Neural cell (in vitro differentiated cells): ENCODE measurements around the gene P2RX2. TPM values are rescaled to one million over a fixed set of nuclear protein-coding genes. Genes with fewer than 3 reads are reported as not detected.

Source experiments
- H2AFZ ChIP-seq: fragments of 200-600, 300-800 bp; sonication (generic), shearing (Covaris generic); 2 replicates; pipeline ENCODE4 v1.6.0; 2014; ENCODE audit warnings: low read depth, mild to moderate bottlenecking, antibody characterized with exemption, low read length, moderate library complexity
- H3F3A ChIP-seq: fragments of 200-600 bp; shearing (Covaris generic); 2 replicates; pipeline ENCODE4 v1.6.1; 2016; ENCODE audit warnings: mild to moderate bottlenecking, moderate library complexity, mixed read lengths, antibody characterized with exemption, low read length; ENCODE audit not compliant: insufficient read depth, poor library complexity, severe bottlenecking
- H3K27ac ChIP-seq: fragments of 200-600, 300-800 bp; sonication (generic), shearing (Covaris generic); 2 replicates; pipeline ENCODE4 v1.5.1; 2014; ENCODE audit warnings: mild to moderate bottlenecking, low read length, moderate library complexity
- H3K27me3 ChIP-seq: fragments of 300-800, 200-600 bp; sonication (generic), shearing (Covaris generic); 2 replicates; pipeline ENCODE4 v1.6.0; 2014; ENCODE audit warnings: mild to moderate bottlenecking, low read depth, low read length, moderate library complexity; ENCODE audit not compliant: insufficient read depth
- H3K36me3 ChIP-seq: fragments of 300-800, 200-600 bp; sonication (generic), shearing (Covaris generic); 2 replicates; pipeline ENCODE4 v1.5.1; 2014; ENCODE audit warnings: mild to moderate bottlenecking, antibody characterized with exemption, low read length, moderate library complexity; ENCODE audit not compliant: insufficient read depth
- H3K4me2 ChIP-seq: fragments of 300-800, 200-600 bp; sonication (generic), shearing (Covaris generic); 2 replicates; pipeline ENCODE4 v1.6.0; 2014; ENCODE audit warnings: mild to moderate bottlenecking, low read length
- H3K4me3 ChIP-seq: fragments of 300-800, 200-600 bp; sonication (generic), shearing (Covaris generic); 2 replicates; pipeline ENCODE4 v1.5.1; 2014; ENCODE audit warnings: mild to moderate bottlenecking, low read length, moderate library complexity
- H3K79me2 ChIP-seq: fragments of 200-600 bp; shearing (Covaris generic); replicated peaks from 2 replicates; pipeline ENCODE4 v1.6.0; 2014; ENCODE audit warnings: mild to moderate bottlenecking, low read length, moderate library complexity; ENCODE audit not compliant: insufficient read depth
- H3K9ac ChIP-seq: fragments of 300-800, 200-600 bp; sonication (generic), shearing (Covaris generic); 2 replicates; pipeline ENCODE4 v1.6.1; 2016; ENCODE audit warnings: mild to moderate bottlenecking, low read length, mixed read lengths
- H3K9me2 ChIP-seq: fragments of 200-600 bp; shearing (Covaris generic); 2 replicates; pipeline ENCODE4 v1.6.1; 2016; ENCODE audit warnings: mild to moderate bottlenecking, low read length, mixed read lengths; ENCODE audit not compliant: insufficient read depth
- H3K9me3 ChIP-seq: fragments of 200-600, 300-800 bp; sonication (generic), shearing (Covaris generic); 2 replicates; pipeline ENCODE4 v1.6.1; 2016; ENCODE audit warnings: mild to moderate bottlenecking, mixed run types, low read length, moderate library complexity, mixed read lengths
- H4K20me1 ChIP-seq: fragments of 200-600 bp; shearing (Covaris generic); 2 replicates; pipeline ENCODE4 v1.6.1; 2016; ENCODE audit warnings: mild to moderate bottlenecking, mixed run types; ENCODE audit not compliant: insufficient read depth
- EP300 ChIP-seq: fragments of 450-650 bp; conservative IDR thresholded peaks from 2 replicates; pipeline ENCODE4 v1.6.1; 2014; ENCODE audit warnings: antibody characterized with exemption, mild to moderate bottlenecking, moderate library complexity; ENCODE audit not compliant: poor library complexity, severe bottlenecking
- EZH2 ChIP-seq: fragments of 200-600, 300-800 bp; shearing (Covaris generic), sonication (generic); IDR thresholded peaks from 2 replicates; pipeline ENCODE4 v1.6.1; 2014; ENCODE audit warnings: antibody characterized with exemption, low read length, borderline replicate concordance, mild to moderate bottlenecking; ENCODE audit not compliant: insufficient read depth, poor library complexity, severe bottlenecking
- MXI1 ChIP-seq: fragments of 450-650 bp; conservative IDR thresholded peaks from 2 replicates; pipeline ENCODE4 v1.6.1; 2014; ENCODE audit warnings: antibody characterized with exemption, mild to moderate bottlenecking; ENCODE audit not compliant: poor library complexity, severe bottlenecking
- POLR2AphosphoS5 ChIP-seq: IDR thresholded peaks from 2 replicates; pipeline ENCODE4 v1.6.1; 2012
- RAD21 ChIP-seq: fragments of 450-650 bp; conservative IDR thresholded peaks from 2 replicates; pipeline ENCODE4 v1.6.1; 2014; ENCODE audit warnings: antibody characterized with exemption, mild to moderate bottlenecking, moderate library complexity
- SMC3 ChIP-seq: fragments of 450-650 bp; conservative IDR thresholded peaks from 2 replicates; pipeline ENCODE4 v1.6.1; 2014; ENCODE audit warnings: antibody characterized with exemption, mild to moderate bottlenecking, moderate library complexity; ENCODE audit not compliant: poor library complexity
- TAF1 ChIP-seq: IDR thresholded peaks from 2 replicates; pipeline ENCODE4 v1.6.1; 2012; ENCODE audit warnings: low read depth
- polyA plus RNA-seq: library from polyadenylated mRNA; depleted of rRNA; stranded (reverse); fragments of >200 nt; gene quantifications from 2 replicates; pipeline ENCODE4 v1.2.3, GENCODE V29; 2014
- TF ChIP-seq, protein P1 (sequence below): fragments of 450-650 bp; IDR thresholded peaks from 2 replicates; pipeline ENCODE4 v1.5.1; 2014; ENCODE audit warnings: antibody characterized with exemption, mild to moderate bottlenecking, moderate library complexity; ENCODE audit not compliant: poor library complexity, severe bottlenecking
- TF ChIP-seq, protein P2 (sequence below): IDR thresholded peaks from 2 replicates; pipeline ENCODE4 v1.6.1; 2012; ENCODE audit warnings: borderline replicate concordance

P2RX2 gene
- polyA plus RNA-seq, 1 donor from 2014 or later = not detected

DNA sequence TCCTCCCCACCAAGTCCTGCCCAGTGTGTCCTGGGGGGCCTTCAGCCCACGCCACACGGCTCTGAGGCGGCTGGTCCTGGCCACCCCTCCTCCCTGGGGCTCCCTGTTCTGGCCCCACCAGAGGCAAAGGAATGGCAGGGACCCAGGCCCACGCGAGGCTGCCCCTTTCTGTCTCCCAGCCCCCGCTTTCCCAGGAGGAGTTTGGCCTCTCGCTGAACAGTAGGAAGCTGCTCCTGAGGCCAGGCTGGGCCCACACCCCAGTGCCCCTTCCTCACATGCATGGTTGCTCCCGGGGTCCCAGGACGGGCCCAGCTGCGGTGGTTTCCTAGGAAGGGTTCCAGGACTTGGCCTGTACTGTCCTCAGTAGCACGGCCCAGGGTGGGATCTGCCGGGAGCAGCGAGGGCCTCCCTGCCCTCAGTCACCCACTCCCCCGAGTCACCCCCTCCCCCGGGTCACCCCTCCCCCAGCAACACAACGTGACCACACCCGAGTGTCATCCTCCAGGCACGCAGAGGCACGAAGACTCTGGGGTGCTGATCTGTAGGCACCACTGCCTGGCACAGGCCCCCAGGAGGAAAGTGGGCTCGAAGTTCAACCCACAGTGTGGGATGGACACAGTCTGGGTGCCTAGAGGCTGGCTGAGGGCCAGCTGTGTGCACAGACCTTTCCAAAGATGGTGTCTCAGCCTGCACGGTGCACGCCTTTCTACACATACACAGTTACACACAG lies 41.2 kb upstream of the P2RX2 start:
- no peaks in the 10 kb centered on the region for H4K20me1 ChIP-seq
- no peak overlapping the region for H3K9ac ChIP-seq
- H3K9me2 ChIP-seq = no peaks in the 10 kb centered on the region
- TF ChIP-seq, protein P1, sequence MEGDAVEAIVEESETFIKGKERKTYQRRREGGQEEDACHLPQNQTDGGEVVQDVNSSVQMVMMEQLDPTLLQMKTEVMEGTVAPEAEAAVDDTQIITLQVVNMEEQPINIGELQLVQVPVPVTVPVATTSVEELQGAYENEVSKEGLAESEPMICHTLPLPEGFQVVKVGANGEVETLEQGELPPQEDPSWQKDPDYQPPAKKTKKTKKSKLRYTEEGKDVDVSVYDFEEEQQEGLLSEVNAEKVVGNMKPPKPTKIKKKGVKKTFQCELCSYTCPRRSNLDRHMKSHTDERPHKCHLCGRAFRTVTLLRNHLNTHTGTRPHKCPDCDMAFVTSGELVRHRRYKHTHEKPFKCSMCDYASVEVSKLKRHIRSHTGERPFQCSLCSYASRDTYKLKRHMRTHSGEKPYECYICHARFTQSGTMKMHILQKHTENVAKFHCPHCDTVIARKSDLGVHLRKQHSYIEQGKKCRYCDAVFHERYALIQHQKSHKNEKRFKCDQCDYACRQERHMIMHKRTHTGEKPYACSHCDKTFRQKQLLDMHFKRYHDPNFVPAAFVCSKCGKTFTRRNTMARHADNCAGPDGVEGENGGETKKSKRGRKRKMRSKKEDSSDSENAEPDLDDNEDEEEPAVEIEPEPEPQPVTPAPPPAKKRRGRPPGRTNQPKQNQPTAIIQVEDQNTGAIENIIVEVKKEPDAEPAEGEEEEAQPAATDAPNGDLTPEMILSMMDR = no peak
- no peak for TF ChIP-seq TAF1
- TF ChIP-seq EZH2 = no peak
- TF ChIP-seq POLR2AphosphoS5 = no peak
- TF ChIP-seq SMC3 = no peak
- H3K4me2 ChIP-seq = no peak overlapping the region
- no peaks in the 10 kb centered on the region for H3F3A ChIP-seq
- no peaks in the 10 kb centered on the region for H3K79me2 ChIP-seq
- no peak overlapping the region for H2AFZ ChIP-seq
- H3K27me3 ChIP-seq = no peaks in the 10 kb centered on the region
- H3K4me3 ChIP-seq = no peak overlapping the region
- no peak overlapping the region for H3K27ac ChIP-seq
- no peaks in the 10 kb centered on the region for H3K36me3 ChIP-seq
- H3K9me3 ChIP-seq = no peaks in the 10 kb centered on the region

DNA sequence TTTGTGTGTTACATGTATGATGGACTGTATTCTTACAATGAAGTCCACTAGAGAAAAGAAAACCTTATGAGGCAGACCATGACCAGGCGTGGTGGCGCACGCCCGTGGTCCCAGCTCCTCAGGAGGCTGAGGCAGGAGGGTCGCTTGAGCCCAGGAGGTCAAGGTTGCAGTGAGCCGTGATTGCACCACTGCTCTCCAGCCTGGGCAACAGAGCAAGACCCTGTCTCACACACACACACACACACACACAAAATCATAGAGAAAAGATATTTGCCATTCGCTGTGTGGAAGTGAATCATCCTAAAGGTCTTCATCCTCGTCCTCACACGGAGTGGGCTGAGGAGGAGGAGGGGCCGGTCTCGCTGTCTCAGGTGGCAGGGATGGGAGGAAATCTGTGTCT lies 40.5 kb upstream of the P2RX2 start:
- H3K27ac ChIP-seq = no peak overlapping the region
- H3K36me3 ChIP-seq = no peaks in the 10 kb centered on the region
- H3K9me2 ChIP-seq = no peaks in the 10 kb centered on the region
- TF ChIP-seq RAD21 (no peak), SMC3 (no peak), MXI1 (no peak), POLR2AphosphoS5 (no peak), TAF1 (no peak)
- TF ChIP-seq, protein P1 = no peak
- no peaks in the 10 kb centered on the region for H4K20me1 ChIP-seq
- no peaks in the 10 kb centered on the region for H3K9me3 ChIP-seq
- H3K4me2 ChIP-seq = no peak overlapping the region
- H2AFZ ChIP-seq = no peak overlapping the region
- no peaks in the 10 kb centered on the region for H3F3A ChIP-seq
- H3K9ac ChIP-seq = no peak overlapping the region
- H3K4me3 ChIP-seq = no peak overlapping the region
- H3K79me2 ChIP-seq = no peaks in the 10 kb centered on the region
- H3K27me3 ChIP-seq = no peaks in the 10 kb centered on the region

DNA sequence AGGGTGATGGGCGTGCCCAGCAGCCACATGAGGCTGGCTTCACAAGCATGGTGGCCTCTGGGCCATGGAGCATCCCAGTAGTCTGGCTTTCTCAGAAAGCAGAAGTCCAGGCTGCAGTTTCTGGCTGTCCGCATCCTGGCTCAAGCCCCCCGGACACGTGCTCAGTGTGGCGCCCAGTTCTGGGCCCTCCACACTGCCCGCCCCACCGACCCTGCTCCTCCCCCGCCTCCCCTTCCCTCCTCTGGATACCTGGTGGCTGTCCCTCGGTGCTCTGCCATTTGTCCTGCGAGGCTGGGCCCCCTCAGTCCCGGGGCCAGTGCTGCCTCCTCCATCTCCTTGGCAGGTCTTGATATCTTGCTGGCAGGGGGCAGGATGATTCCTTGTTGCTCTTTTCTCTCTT lies 39.8 kb upstream of the P2RX2 start:
- Histone ChIP-seq H3K27me3 (no peaks in the 10 kb centered on the region), H4K20me1 (no peaks in the 10 kb centered on the region), H3K27ac (no peak overlapping the region), H3K9ac (no peak overlapping the region), H2AFZ (no peak overlapping the region), H3K9me2 (no peaks in the 10 kb centered on the region), H3K4me2 (no peak overlapping the region), H3F3A (no peaks in the 10 kb centered on the region), H3K9me3 (no peaks in the 10 kb centered on the region), H3K36me3 (no peaks in the 10 kb centered on the region), H3K4me3 (no peak overlapping the region), H3K79me2 (no peaks in the 10 kb centered on the region)
- no peak for TF ChIP-seq TAF1
- TF ChIP-seq, protein P2, sequence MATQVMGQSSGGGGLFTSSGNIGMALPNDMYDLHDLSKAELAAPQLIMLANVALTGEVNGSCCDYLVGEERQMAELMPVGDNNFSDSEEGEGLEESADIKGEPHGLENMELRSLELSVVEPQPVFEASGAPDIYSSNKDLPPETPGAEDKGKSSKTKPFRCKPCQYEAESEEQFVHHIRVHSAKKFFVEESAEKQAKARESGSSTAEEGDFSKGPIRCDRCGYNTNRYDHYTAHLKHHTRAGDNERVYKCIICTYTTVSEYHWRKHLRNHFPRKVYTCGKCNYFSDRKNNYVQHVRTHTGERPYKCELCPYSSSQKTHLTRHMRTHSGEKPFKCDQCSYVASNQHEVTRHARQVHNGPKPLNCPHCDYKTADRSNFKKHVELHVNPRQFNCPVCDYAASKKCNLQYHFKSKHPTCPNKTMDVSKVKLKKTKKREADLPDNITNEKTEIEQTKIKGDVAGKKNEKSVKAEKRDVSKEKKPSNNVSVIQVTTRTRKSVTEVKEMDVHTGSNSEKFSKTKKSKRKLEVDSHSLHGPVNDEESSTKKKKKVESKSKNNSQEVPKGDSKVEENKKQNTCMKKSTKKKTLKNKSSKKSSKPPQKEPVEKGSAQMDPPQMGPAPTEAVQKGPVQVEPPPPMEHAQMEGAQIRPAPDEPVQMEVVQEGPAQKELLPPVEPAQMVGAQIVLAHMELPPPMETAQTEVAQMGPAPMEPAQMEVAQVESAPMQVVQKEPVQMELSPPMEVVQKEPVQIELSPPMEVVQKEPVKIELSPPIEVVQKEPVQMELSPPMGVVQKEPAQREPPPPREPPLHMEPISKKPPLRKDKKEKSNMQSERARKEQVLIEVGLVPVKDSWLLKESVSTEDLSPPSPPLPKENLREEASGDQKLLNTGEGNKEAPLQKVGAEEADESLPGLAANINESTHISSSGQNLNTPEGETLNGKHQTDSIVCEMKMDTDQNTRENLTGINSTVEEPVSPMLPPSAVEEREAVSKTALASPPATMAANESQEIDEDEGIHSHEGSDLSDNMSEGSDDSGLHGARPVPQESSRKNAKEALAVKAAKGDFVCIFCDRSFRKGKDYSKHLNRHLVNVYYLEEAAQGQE = no peak
- no peak for TF ChIP-seq POLR2AphosphoS5
- TF ChIP-seq RAD21 = no peak
- TF ChIP-seq EZH2 = no peak
- TF ChIP-seq MXI1 = no peak
- TF ChIP-seq SMC3 = no peak
- no peak for TF ChIP-seq EP300
- TF ChIP-seq, protein P1 = no peak
